GM12892 (cell line): ENCODE data around the gene MEF2B.

ENCODE experiments used
- POLR2A ChIP-seq: IDR thresholded peaks from 2 replicates; pipeline ENCODE4 v1.6.1; 2011; ENCODE audit warnings: low read depth, low read length, control low read depth
- TAF1 ChIP-seq: IDR thresholded peaks from 2 replicates; pipeline ENCODE4 v1.6.1; 2011; ENCODE audit warnings: low read depth, mild to moderate bottlenecking, control low read depth, low read length, borderline replicate concordance

- no peak for TF ChIP-seq POLR2A
- no peak for TF ChIP-seq TAF1
These were observed 58.8 kb downstream of the MEF2B start for GRCh38 chr19:19111136-19111835.
